ENCODE measurements around the gene CCNA2.

CCNA2 gene

GRCh38 chr4:121800961-121801714, 22.5 kb downstream of the CCNA2 start, which contains the start of gene EXOSC9:
Gene EXOSC9, plus strand, starts transcription at chr4:121801323. Its CDS starts 102 bp downstream, at chr4:121801425.
- peak; percentile 97 to 99 for DNase-seq

- no peak for DNase-seq
These were observed 23.1 kb downstream of the CCNA2 start for GRCh38 chr4:121800638-121800960.

- DNase-seq: no peak
These were observed 23.7 kb downstream of the CCNA2 start for GRCh38 chr4:121799867-121800501.

- no peak for DNase-seq
These were observed 24.4 kb downstream of the CCNA2 start for GRCh38 chr4:121799208-121799823.

GRCh38 chr4:121796283-121796682, 27.4 kb downstream of the CCNA2 start:
- DNase-seq: no peak

GRCh38 chr4:121794505-121795188, 29.0 kb downstream of the CCNA2 start:
- no peak for DNase-seq

- DNase-seq: no peak
These were observed 30.7 kb downstream of the CCNA2 start for GRCh38 chr4:121792966-121793365.

- DNase-seq: no peak
These were observed 32.2 kb downstream of the CCNA2 start for GRCh38 chr4:121791481-121791880.

GRCh38 chr4:121790976-121791375, 32.7 kb downstream of the CCNA2 start:
- DNase-seq: no peak

GRCh38 chr4:121789960-121790829, 33.5 kb downstream of the CCNA2 start:
- no peak for DNase-seq

- no peak for DNase-seq
These were observed 34.2 kb downstream of the CCNA2 start for GRCh38 chr4:121789455-121789854.

- DNase-seq: no peak
These were observed 34.8 kb downstream of the CCNA2 start for GRCh38 chr4:121788896-121789295.

- DNase-seq: no peak
These were observed 37.5 kb downstream of the CCNA2 start for GRCh38 chr4:121786221-121786620.

GRCh38 chr4:121785479-121785878, 38.2 kb downstream of the CCNA2 start:
- no peak for DNase-seq

- DNase-seq: no peak
These were observed 38.7 kb downstream of the CCNA2 start for GRCh38 chr4:121784975-121785374.

GRCh38 chr4:121784401-121784800, 39.3 kb downstream of the CCNA2 start:
- no peak for DNase-seq

GRCh38 chr4:121783210-121783609, 40.5 kb downstream of the CCNA2 start:
- DNase-seq: no peak

- DNase-seq: no peak
These were observed 44.6 kb downstream of the CCNA2 start for GRCh38 chr4:121778991-121779628.

GRCh38 chr4:121777625-121778024, 46.1 kb downstream of the CCNA2 start:
- no peak for DNase-seq

- DNase-seq: no peak
These were observed 46.9 kb downstream of the CCNA2 start for GRCh38 chr4:121776610-121777401.

GRCh38 chr4:121773883-121774282, 49.8 kb downstream of the CCNA2 start:
- no peak for DNase-seq
